Lower lobe of right lung (tissue), 2 donors: ENCODE results near the gene ST6GALNAC3. TPM values are rescaled to one million over a fixed set of nuclear protein-coding genes. Genes with fewer than 3 reads are reported as not detected.

Experiments used
- ATAC-seq, 2 donors: fragments of 200-7000 bp; cut with Tn5 transposase; one replicate each; pipeline ENCODE4 v1.9.1; 2020 to 2022; ENCODE audit warnings: mild to moderate bottlenecking in 2 of 2, moderate library complexity in 2 of 2
- DNase-seq: peaks from one replicate; pipeline ENCODE4 v3.0.0-alpha.2; 2020
- H3K27ac ChIP-seq: fragments of 200-600 bp; one replicate; pipeline ENCODE4 v1.8.0; 2022
- H3K27me3 ChIP-seq: fragments of 200-600 bp; one replicate; pipeline ENCODE4 v1.8.0; 2022; ENCODE audit warnings: low read depth
- H3K36me3 ChIP-seq: fragments of 200-600 bp; one replicate; pipeline ENCODE4 v1.8.0; 2022; ENCODE audit warnings: mild to moderate bottlenecking
- H3K4me1 ChIP-seq: fragments of 200-600 bp; one replicate; pipeline ENCODE4 v1.8.0; 2022
- H3K4me3 ChIP-seq: fragments of 200-600 bp; one replicate; pipeline ENCODE4 v1.8.0; 2022; ENCODE audit warnings: mild to moderate bottlenecking
- H3K9me3 ChIP-seq: fragments of 200-600 bp; one replicate; pipeline ENCODE4 v1.8.0; 2022
- intact Hi-C: fragments of 100-400 bp; cut with DNase I; formaldehyde crosslinking; loops from one replicate; pipeline ENCODE4 v1.11.0; 2022
- total RNA-seq: library from RNA; stranded (reverse); fragmentation: NEBNext Ultra II Directional; extraction: Animal tissue kit (Norgen Biotek cat#: 25700); gene quantifications from one replicate; pipeline ENCODE4 v1.2.1, GENCODE V29; 2021
- TF ChIP-seq, protein P1 (sequence below): fragments of 200-600 bp; IDR thresholded peaks from one replicate; pipeline ENCODE4 v1.8.0; 2022; ENCODE audit warnings: antibody characterized with exemption, mild to moderate bottlenecking
- donor health status: DM: no; HTN: yes; CAD: no; lungs with severe emphysema.

ST6GALNAC3 gene
- total RNA-seq, 1 donor from 2014 or later: 8.8 TPM

DNA sequence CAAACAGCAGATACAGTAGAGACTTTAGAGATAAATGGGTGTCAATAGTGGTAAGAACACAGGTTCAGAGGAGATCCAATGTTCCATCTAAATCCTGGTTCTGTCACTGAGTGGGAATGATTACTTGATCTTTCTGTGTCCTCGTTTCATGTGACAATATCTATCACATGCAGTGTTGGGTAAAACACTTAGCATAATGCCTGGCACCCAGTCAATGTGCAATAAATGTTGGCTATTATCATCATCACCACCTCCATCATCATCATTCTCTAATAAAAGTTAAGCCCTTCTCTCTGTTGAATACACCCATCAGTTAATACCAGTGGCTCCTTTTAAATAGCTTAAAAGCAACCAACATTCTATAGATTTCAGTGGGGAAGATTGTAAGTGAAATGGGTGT lies 184.7 kb downstream of the ST6GALNAC3 start:
- Histone ChIP-seq H3K36me3 (no peaks in the 10 kb centered on the region), H3K4me1 (no peaks in the 10 kb centered on the region), H3K27me3 (no peaks in the 10 kb centered on the region), H3K27ac (no peak overlapping the region), H3K9me3 (no peaks in the 10 kb centered on the region), H3K4me3 (no peak overlapping the region)
- TF ChIP-seq, protein P1, sequence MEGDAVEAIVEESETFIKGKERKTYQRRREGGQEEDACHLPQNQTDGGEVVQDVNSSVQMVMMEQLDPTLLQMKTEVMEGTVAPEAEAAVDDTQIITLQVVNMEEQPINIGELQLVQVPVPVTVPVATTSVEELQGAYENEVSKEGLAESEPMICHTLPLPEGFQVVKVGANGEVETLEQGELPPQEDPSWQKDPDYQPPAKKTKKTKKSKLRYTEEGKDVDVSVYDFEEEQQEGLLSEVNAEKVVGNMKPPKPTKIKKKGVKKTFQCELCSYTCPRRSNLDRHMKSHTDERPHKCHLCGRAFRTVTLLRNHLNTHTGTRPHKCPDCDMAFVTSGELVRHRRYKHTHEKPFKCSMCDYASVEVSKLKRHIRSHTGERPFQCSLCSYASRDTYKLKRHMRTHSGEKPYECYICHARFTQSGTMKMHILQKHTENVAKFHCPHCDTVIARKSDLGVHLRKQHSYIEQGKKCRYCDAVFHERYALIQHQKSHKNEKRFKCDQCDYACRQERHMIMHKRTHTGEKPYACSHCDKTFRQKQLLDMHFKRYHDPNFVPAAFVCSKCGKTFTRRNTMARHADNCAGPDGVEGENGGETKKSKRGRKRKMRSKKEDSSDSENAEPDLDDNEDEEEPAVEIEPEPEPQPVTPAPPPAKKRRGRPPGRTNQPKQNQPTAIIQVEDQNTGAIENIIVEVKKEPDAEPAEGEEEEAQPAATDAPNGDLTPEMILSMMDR: no peak
- ATAC-seq (no peak), DNase-seq (no peak)
- intact Hi-C loops: no loop called here

DNA sequence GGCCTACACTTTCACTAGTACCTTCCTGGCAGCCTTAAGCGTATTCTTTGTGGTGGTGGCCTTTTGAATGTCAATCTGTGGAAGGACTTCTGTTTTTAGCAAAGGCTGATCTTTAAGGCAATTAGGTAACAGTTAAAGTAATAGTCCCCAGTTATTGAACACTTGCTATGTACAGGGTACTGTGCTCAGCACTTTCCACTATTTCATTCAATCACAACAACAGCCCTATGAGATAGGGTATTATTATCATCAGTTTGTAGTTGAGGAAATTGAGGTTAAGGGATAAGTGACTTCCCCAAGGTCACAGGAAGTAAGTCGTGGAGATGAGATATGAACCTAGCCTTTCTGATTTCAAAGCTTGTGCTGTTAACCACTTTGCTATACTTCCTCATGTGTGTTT lies 185.7 kb downstream of the ST6GALNAC3 start:
- Histone ChIP-seq H3K36me3 (no peaks in the 10 kb centered on the region), H3K4me1 (no peaks in the 10 kb centered on the region), H3K9me3 (no peaks in the 10 kb centered on the region), H3K4me3 (no peak overlapping the region), H3K27ac (no peak overlapping the region), H3K27me3 (no peaks in the 10 kb centered on the region)
- intact Hi-C loops: no loop called here
- TF ChIP-seq, protein P1: no peak
- no peak for ATAC-seq
- DNase-seq: no peak

DNA sequence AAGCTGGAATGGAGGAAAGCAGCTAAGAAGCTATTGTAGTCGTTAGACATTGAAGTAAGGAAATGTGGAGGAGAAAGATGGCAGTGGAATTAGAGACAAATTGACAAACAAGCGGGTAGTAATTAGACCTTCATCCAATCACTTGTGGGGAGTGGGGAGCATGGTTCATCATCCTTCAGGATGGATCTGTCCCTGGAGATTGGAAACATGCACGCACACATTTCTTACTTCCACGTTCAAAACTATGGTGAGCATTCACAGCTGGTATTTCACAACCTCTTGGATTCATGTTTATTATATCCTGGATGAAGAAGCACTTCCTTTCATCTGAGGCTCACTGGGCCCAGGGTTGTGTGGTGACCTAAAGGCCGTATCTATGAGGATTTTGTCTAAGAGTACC lies 188.1 kb downstream of the ST6GALNAC3 start:
- H3K27ac ChIP-seq: no peak overlapping the region
- no peak for ATAC-seq
- H3K4me1 ChIP-seq: no peaks in the 10 kb centered on the region
- TF ChIP-seq, protein P1: no peak
- H3K27me3 ChIP-seq: no peaks in the 10 kb centered on the region
- H3K4me3 ChIP-seq: no peak overlapping the region
- H3K36me3 ChIP-seq: no peaks in the 10 kb centered on the region
- intact Hi-C loops: no loop called here
- no peak for DNase-seq
- no peaks in the 10 kb centered on the region for H3K9me3 ChIP-seq

DNA sequence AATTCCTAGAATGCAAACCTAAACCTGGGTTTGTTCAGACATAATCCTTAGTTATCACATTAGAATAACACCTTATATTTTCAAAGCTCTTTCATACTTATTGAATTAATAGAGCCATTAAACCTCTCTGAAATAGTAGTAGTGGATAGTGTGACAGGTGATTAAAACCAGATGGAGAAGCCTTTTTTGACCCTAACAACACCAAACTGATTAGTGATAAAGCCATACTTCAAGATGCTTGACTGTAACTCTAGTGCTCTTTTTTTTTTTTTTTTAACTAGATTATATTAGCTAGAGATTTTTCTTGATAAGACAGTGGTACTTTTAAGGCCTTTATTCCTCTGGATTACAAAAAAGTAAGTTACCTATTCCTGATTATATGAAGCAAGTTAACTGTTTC lies 190.1 kb downstream of the ST6GALNAC3 start:
- DNase-seq (no peak), ATAC-seq (no peak)
- Histone ChIP-seq H3K36me3 (no peaks in the 10 kb centered on the region), H3K27me3 (no peaks in the 10 kb centered on the region), H3K27ac (no peak overlapping the region), H3K4me1 (peaks cover 9% of the 10 kb centered on the region), H3K9me3 (no peaks in the 10 kb centered on the region), H3K4me3 (no peak overlapping the region)
- intact Hi-C loops: no loop called here
- TF ChIP-seq, protein P1: no peak

DNA sequence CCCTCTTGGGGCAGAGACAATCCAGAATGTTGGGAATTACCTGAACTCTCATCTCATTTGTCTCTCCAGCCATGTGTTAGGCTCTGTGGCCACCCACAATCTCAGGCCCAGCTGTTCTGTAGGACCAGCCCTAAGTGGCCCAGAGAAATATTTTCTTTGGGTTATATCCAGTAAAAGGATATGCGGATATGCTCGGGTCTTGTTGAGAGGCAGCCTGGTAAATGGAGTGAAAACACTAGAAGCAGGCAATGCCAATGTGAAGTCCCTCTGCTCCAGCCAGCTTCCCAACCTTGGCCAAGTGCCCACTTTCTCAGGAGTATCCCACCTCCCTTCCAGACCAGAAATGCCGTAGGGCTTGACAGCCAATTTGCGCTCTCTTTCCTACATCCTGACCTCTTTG lies 192.2 kb downstream of the ST6GALNAC3 start:
- no peaks in the 10 kb centered on the region for H3K36me3 ChIP-seq
- DNase-seq (no peak), ATAC-seq (no peak)
- no peaks in the 10 kb centered on the region for H3K9me3 ChIP-seq
- H3K4me3 ChIP-seq: no peak overlapping the region
- no peak overlapping the region for H3K27ac ChIP-seq
- intact Hi-C loops: no loop called here
- TF ChIP-seq, protein P1: no peak
- no peaks in the 10 kb centered on the region for H3K27me3 ChIP-seq
- peaks cover 20% of the 10 kb centered on the region for H3K4me1 ChIP-seq

DNA sequence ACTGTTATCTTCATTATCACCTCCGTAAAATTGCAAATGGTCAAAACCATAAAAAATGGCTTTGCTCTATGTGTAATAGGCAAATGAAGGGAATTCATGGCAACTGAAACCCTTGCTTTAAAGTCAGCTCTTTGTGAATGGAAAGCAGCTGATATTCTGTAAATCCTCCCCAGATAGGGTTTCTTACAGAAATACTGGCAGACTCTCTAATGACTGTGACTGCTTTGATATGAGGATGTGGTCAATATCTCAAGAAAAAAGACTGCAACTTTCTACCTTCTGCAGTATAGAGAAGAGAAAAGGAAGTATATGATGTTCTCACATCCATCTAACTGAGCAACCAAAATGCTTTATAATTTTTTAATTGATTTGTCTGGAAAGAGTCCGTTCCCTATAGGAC lies 193.1 kb downstream of the ST6GALNAC3 start:
- no peaks in the 10 kb centered on the region for H3K27me3 ChIP-seq
- no peaks in the 10 kb centered on the region for H3K36me3 ChIP-seq
- ATAC-seq (no peak), DNase-seq (no peak)
- intact Hi-C loops: no loop called here
- H3K27ac ChIP-seq: no peak overlapping the region
- no peaks in the 10 kb centered on the region for H3K9me3 ChIP-seq
- no peak overlapping the region for H3K4me3 ChIP-seq
- peaks cover 20% of the 10 kb centered on the region for H3K4me1 ChIP-seq
- TF ChIP-seq, protein P1: no peak
